Fibroblast of gingiva (primary cell): ENCODE measurements around the gene ZNF789.
"Not testable (repeated sequence)": the region's sequence is repeated elsewhere in the genome, so short reads cannot be mapped to it uniquely, and the experiment has no call there.

Experiments used
- DNase-seq: peaks from one replicate; pipeline ENCODE4 v3.0.0-alpha.2; 2011; ENCODE audit warnings: low read depth

Gene ZNF789

GRCh38 chr7:99457650-99458493 is 14.8 kb upstream of the ZNF789 start:
- DNase-seq = no peak

- no peak for DNase-seq
These were observed 13.6 kb upstream of the ZNF789 start for GRCh38 chr7:99459087-99459486.

DNA sequence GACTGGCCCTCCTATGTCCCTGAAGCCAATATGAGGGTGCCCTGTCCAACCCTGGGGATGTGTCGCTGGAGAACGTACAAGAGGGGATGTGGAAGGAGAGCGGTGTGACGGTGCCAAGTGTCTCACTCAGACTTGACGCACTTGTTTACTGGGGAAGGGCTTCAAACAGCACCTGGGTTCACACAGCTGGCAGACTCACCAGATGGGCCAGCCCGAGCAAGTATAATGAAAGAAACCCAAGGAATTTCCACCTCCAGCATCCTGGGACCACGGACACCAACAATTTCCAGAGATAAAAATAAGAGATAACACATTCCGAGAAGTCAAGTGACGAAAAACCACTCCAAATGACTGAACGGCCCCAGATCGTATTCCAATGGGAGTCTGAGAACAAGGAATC is 12.0 kb upstream of the ZNF789 start:
- DNase-seq = no peak

GRCh38 chr7:99461221-99461620 is 11.5 kb upstream of the ZNF789 start:
- no peak for DNase-seq

- no peak for DNase-seq
These were observed 7.3 kb upstream of the ZNF789 start for GRCh38 chr7:99465421-99465768.

DNA sequence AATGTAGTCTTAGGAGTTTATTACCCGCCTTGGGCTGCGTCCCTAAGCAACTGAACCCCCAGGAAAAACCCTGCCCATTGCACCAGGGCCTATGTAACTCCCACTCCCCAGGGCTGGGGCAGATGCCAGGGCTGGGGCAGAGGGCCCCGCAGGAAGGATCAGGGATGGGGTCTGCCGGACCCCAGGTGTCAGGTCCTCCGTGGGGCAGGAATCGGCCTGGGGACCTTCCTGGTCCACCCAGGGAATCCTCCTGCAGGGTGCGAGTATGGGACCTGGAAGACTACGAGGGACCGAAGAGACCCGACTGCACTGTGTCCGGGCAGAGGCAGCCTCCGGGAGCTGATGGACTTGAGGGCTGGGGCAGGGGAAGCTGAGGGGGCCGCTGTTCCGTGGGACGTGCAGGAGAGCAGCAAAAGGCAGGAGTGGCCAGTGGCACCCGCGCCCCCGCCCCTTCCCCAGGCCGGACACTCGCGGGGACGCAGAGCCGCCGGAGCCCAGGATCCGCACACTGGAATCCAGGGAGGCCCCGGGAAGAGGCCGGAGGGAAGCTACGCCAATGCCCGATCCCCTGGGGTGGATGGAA is 4.3 kb upstream of the ZNF789 start:
- no peak for DNase-seq

GRCh38 chr7:99469381-99470065 is 3.2 kb upstream of the ZNF789 start:
- no peak for DNase-seq

DNA sequence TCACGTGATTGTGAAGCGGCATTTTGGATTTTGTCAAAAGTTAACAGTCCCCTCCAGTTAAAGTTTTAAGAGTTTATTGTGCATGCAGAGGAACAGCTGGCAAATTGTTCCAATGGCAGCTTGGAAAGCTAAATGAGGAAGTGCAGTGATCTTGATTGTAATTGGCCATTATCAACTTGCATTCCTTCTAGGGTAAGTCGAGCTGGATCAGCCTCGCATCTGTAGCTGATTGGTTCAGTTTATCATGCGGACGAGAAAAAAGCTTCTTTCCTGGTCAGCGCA is 566 bp downstream of the ZNF789 start:
- peak; percentile 55 for DNase-seq

DNA sequence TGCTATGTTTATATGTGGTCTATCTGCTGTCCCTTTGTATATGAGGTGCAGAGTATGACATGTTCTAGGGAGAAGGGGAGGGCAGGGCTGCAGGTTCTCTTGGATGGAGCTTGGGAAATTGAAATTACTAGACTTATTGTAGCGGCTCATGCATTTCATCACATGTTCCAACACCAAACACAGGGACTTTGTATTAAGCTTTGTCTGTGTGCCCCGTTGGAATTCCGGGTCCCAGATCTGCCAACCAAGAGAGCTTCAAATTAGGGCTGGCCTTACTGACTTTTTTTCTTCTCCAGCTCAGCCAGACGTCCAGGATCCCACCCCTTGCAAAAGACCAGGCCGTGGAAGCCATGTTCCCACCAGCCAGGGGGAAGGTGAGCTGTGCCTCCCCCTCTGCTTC is 3.4 kb downstream of the ZNF789 start:
- DNase-seq = no peak

GRCh38 chr7:99478464-99479440 is 6.1 kb downstream of the ZNF789 start:
- DNase-seq = no peak

- DNase-seq = no peak
These were observed 12.4 kb downstream of the ZNF789 start for GRCh38 chr7:99485094-99485493.

GRCh38 chr7:99489235-99489634 is 16.5 kb downstream of the ZNF789 start:
- DNase-seq = no peak

- DNase-seq = no peak
These were observed 18.2 kb downstream of the ZNF789 start for GRCh38 chr7:99490878-99491277.

- DNase-seq = no peak
These were observed 21.1 kb downstream of the ZNF789 start for GRCh38 chr7:99493823-99494222.

DNA sequence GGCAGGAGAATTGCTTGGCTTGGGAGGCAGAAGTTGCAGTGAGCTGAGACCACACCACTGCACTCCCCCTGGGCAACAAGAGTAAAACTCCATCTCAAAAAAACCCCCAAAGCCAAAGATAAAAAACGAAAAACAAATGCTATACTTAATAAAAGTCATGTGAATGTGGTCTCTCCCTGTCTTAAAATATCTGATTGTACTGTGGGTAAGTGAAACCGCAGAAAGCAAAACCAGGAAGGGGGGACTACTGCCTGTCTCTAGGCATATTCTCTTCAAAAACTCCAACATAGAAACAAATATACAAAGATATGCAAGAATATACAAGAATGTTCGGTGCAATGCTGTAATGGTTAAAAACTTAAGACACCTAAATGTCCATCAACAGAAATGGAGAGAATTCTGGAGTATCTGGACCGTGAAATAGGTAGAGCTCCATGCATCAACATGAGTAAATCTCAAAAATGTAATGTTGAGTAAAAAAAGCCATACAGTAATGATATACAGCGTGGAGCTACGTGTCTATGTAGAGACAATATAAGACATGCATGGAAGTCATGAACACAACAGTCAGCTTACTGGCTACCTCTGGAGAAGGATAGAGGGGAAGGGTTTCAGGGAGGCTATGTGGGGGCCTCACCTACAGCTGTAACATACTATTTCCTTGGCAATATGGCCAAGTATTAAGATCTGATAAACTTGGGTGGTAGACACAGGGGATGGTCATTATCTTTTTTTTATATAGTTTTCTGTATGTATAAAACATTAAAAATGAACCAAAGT is 25.3 kb downstream of the ZNF789 start:
- DNase-seq = no peak

DNA sequence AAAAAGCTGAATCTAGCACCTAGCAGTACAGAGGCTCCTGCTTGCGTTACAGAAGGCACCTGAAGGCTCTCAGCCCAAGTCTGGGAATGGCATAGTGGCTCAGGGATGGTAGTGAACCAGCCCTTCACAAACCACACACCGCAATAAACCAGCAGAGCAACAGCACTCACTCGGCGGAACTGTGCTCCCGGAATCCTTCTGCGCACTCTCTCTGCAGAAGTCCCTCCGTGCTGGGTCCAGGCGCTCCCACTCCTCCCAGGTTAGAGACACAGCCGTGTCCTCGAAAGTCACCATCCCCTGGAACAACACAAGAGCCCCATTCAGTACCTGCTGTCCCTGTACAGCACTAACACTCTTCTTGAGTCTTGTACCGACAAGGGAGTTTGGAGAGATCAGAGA is 25.9 kb downstream of the ZNF789 start:
- DNase-seq = no peak

GRCh38 chr7:99499371-99499720 is 26.7 kb downstream of the ZNF789 start:
- DNase-seq = no peak

DNA sequence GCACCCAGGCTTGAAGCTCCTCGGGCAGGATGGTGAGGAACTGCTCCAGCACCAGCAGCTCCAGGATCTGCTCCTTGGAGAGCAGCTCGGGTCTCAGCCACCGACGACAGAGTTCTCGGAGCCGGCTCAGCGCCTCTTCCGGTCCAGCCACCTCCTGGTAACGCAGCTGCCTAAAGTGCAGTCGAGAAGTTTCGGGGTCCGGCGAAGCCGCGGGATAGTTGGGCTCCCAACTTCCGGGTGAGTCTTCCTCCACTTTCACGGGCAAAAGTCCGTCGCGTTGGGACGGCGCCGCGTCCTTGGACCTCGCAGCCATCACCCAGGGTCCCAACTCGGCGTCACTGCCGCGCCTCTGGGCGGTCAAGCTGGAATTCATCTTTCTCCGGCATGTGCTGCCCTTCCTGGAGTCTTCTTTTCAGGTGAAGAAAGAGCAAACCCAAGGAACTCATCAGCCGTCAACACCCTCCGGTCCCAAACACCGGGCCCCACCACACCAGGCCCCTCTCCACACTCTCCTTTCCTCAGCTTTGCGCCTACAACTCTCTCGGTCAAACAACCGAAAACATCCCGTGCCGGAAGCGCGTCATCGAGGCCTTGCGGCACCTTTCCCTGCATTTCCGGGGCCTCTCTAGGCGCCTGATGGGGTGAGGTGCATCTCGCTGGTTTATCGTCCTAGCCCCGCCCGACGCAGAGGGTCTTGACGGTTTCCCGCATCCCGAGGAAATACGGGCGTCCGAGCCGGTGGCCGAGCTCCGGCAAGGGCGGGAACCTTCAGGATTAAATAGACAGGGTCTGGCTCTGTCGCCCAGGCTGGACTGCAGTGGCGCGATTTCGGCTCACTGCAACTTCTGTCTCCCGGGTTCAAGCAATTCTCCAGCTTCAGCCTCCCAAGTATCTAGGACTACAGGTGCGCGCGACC is 27.3 kb downstream of the ZNF789 start, which contains the start of gene ZNF394:
Gene ZNF394 (minus strand): TSS at position 561 of the 916 bp plus-strand sequence. CDS start 188 bp downstream, at position 373.
- DNase-seq = peak; percentile 92

DNA sequence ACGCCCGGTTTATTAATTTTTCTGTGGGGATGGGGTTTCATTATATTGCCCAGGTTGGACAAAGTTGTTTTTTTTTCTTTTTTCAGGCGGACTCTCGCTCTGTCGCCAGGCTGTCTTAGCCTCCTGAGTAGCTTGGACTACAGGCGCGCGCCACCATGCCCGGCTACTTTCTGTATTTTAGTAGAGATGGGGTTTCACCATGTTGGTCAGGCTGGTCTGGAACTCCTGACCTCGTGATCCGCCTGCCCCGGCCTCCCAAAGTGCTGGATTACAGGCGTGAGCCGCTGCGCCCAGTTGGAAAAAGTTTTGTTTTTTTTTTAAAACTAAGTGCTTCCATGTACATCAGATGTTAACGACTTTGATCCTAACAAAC is 27.9 kb downstream of the ZNF789 start:
- DNase-seq = no peak

- DNase-seq = not testable (repeated sequence)
These were observed 28.5 kb downstream of the ZNF789 start for GRCh38 chr7:99501236-99501635.

DNA sequence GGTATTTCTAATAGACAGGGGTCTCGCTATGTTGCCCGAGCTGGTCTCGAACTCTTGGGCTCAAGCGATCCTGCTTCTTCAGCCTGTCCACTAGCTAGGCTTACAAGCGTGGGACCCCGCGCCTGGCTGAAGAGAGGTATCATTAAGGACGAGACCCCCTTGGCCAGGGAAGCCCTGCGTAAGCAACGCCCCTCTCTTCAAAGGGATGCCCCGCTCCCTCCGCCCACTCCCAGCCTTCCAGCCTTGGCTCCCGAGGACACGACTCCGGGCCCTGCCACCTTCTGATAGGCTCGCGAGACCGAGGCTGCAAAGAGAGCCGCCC is 31.6 kb downstream of the ZNF789 start:
- no peak for DNase-seq
